ENCODE data around the gene TCN2.

The TCN2 gene

DNA sequence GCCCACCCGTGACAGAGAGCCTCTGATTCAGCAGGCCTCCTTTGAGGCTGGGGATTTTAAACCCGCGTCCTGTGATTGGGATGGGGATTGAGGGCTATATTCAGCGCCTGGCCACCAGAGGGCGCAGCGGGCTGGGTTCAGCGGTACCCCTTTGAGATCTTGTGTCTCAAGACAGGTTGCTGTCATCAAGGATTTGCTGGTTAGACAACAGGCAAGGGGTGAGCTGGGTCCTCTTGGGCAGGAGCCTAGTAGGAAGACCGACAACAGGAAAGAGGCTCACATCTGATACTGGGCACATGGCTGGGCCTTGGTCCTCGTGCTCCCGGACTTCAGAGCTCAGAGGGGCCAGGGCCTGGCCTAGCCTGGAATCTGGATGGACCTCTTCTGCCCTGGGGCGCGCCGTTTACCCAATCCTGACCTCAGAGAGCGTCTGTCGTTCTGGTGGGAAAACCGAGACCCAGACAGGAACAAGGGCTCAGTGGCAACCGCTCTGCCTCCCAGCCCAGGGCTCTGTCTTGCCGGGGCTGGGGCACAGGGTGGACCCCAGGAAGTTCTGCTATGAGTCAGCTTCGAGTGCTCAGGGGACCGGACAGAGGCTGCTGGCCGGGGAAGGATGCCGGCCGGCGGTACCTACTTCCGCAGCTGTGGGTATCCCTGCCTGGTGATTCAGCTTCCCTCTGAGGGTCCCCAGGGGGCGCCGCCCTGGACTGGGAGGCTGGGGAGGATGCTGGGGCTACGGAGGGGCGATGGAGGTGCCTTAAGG lies 27.7 kb downstream of the TCN2 start (continued):
- TF ChIP-seq, protein P1, sequence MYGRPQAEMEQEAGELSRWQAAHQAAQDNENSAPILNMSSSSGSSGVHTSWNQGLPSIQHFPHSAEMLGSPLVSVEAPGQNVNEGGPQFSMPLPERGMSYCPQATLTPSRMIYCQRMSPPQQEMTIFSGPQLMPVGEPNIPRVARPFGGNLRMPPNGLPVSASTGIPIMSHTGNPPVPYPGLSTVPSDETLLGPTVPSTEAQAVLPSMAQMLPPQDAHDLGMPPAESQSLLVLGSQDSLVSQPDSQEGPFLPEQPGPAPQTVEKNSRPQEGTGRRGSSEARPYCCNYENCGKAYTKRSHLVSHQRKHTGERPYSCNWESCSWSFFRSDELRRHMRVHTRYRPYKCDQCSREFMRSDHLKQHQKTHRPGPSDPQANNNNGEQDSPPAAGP (tag by site-specific recombination; IDR thresholded peaks at IDR 0.05): no peak
- no peak for TF ChIP-seq ZNF560 (tag by site-specific recombination; IDR thresholded peaks at IDR 0.05; ENCODE audit: borderline replicate concordance)
- TF ChIP-seq ZNF341 (tag by site-specific recombination; IDR thresholded peaks at IDR 0.05; ENCODE audit: low read depth): no peak
- peak; percentile 77 for TF ChIP-seq ZBTB48 (tag by site-specific recombination; IDR thresholded peaks at IDR 0.05)
- no peak for TF ChIP-seq REPIN1 (tag by site-specific recombination; IDR thresholded peaks at IDR 0.05; ENCODE audit: low read depth)
- TF ChIP-seq MYNN (tag by site-specific recombination; IDR thresholded peaks at IDR 0.05; ENCODE audit: borderline replicate concordance): no peak
- TF ChIP-seq, protein P2, sequence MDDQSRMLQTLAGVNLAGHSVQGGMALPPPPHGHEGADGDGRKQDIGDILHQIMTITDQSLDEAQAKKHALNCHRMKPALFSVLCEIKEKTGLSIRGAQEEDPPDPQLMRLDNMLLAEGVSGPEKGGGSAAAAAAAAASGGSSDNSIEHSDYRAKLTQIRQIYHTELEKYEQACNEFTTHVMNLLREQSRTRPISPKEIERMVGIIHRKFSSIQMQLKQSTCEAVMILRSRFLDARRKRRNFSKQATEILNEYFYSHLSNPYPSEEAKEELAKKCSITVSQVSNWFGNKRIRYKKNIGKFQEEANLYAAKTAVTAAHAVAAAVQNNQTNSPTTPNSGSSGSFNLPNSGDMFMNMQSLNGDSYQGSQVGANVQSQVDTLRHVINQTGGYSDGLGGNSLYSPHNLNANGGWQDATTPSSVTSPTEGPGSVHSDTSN (CRISPR knock-in tag; IDR thresholded peaks at IDR 0.05): no peak
- TF ChIP-seq ZNF426 (tag by site-specific recombination; IDR thresholded peaks at IDR 0.05): no peak
- TF ChIP-seq ZNF211 (tag by site-specific recombination; IDR thresholded peaks at IDR 0.05; ENCODE audit: low read depth): no peak
- no peak; the same call in 1 of the 2 replicates for TF ChIP-seq ZSCAN30 (tag by site-specific recombination; IDR thresholded peaks at IDR 0.05)
- TF ChIP-seq, protein P3, sequence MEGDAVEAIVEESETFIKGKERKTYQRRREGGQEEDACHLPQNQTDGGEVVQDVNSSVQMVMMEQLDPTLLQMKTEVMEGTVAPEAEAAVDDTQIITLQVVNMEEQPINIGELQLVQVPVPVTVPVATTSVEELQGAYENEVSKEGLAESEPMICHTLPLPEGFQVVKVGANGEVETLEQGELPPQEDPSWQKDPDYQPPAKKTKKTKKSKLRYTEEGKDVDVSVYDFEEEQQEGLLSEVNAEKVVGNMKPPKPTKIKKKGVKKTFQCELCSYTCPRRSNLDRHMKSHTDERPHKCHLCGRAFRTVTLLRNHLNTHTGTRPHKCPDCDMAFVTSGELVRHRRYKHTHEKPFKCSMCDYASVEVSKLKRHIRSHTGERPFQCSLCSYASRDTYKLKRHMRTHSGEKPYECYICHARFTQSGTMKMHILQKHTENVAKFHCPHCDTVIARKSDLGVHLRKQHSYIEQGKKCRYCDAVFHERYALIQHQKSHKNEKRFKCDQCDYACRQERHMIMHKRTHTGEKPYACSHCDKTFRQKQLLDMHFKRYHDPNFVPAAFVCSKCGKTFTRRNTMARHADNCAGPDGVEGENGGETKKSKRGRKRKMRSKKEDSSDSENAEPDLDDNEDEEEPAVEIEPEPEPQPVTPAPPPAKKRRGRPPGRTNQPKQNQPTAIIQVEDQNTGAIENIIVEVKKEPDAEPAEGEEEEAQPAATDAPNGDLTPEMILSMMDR (tag by site-specific recombination; IDR thresholded peaks at IDR 0.05): peak; percentile 76
- no peak for TF ChIP-seq ZNF404 (tag by site-specific recombination; IDR thresholded peaks at IDR 0.05)
- TF ChIP-seq ZBTB17 (tag by site-specific recombination; IDR thresholded peaks at IDR 0.05): peak; percentile 87
- peak; percentile 60; the same call in 1 of the 2 replicates for TF ChIP-seq ZNF629 (tag by site-specific recombination; IDR thresholded peaks at IDR 0.05)
- no peak for TF ChIP-seq GFI1B (tag by site-specific recombination; IDR thresholded peaks at IDR 0.05)
- TF ChIP-seq, protein P4, sequence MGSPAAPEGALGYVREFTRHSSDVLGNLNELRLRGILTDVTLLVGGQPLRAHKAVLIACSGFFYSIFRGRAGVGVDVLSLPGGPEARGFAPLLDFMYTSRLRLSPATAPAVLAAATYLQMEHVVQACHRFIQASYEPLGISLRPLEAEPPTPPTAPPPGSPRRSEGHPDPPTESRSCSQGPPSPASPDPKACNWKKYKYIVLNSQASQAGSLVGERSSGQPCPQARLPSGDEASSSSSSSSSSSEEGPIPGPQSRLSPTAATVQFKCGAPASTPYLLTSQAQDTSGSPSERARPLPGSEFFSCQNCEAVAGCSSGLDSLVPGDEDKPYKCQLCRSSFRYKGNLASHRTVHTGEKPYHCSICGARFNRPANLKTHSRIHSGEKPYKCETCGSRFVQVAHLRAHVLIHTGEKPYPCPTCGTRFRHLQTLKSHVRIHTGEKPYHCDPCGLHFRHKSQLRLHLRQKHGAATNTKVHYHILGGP (tag by site-specific recombination; IDR thresholded peaks at IDR 0.05): no peak
- TF ChIP-seq SALL2 (tag by site-specific recombination; IDR thresholded peaks at IDR 0.05; ENCODE audit: borderline replicate concordance): no peak
- TF ChIP-seq, protein P5, sequence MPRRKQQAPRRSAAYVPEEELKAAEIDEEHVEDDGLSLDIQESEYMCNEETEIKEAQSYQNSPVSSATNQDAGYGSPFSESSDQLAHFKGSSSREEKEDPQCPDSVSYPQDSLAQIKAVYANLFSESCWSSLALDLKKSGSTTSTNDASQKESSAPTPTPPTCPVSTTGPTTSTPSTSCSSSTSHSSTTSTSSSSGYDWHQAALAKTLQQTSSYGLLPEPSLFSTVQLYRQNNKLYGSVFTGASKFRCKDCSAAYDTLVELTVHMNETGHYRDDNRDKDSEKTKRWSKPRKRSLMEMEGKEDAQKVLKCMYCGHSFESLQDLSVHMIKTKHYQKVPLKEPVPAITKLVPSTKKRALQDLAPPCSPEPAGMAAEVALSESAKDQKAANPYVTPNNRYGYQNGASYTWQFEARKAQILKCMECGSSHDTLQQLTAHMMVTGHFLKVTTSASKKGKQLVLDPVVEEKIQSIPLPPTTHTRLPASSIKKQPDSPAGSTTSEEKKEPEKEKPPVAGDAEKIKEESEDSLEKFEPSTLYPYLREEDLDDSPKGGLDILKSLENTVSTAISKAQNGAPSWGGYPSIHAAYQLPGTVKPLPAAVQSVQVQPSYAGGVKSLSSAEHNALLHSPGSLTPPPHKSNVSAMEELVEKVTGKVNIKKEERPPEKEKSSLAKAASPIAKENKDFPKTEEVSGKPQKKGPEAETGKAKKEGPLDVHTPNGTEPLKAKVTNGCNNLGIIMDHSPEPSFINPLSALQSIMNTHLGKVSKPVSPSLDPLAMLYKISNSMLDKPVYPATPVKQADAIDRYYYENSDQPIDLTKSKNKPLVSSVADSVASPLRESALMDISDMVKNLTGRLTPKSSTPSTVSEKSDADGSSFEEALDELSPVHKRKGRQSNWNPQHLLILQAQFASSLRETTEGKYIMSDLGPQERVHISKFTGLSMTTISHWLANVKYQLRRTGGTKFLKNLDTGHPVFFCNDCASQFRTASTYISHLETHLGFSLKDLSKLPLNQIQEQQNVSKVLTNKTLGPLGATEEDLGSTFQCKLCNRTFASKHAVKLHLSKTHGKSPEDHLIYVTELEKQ (tag by site-specific recombination; IDR thresholded peaks at IDR 0.05; ENCODE audit: borderline replicate concordance): no peak
- peak; percentile 57; the same call in 1 of the 2 replicates for TF ChIP-seq ZBTB8A (tag by site-specific recombination; IDR thresholded peaks at IDR 0.05)
- no peak for TF ChIP-seq ZNF16 (tag by site-specific recombination; IDR thresholded peaks at IDR 0.05; ENCODE audit: low read depth)
- TF ChIP-seq, protein P6, sequence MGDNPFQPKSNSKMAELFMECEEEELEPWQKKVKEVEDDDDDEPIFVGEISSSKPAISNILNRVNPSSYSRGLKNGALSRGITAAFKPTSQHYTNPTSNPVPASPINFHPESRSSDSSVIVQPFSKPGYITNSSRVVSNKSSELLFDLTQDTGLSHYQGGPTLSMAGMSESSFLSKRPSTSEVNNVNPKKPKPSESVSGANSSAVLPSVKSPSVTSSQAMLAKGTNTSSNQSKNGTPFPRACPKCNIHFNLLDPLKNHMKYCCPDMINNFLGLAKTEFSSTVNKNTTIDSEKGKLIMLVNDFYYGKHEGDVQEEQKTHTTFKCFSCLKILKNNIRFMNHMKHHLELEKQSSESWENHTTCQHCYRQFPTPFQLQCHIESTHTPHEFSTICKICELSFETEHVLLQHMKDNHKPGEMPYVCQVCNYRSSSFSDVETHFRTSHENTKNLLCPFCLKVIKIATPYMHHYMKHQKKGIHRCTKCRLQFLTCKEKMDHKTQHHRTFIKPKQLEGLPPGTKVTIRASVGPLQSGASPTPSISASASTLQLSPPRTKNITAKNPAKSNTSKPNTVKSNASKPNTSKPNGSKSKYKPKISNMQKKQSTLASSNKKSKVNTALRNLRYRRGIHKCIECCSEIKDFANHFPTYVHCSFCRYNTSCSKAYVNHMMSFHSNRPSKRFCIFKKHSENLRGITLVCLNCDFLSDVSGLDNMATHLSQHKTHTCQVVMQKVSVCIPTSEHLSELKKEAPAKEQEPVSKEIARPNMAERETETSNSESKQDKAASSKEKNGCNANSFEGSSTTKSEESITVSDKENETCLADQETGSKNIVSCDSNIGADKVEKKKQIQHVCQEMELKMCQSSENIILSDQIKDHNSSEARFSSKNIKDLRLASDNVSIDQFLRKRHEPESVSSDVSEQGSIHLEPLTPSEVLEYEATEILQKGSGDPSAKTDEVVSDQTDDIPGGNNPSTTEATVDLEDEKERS (tag by site-specific recombination; IDR thresholded peaks at IDR 0.05): no peak
- TF ChIP-seq ZBTB21 (tag by site-specific recombination; IDR thresholded peaks at IDR 0.05): no peak
- no peak for TF ChIP-seq OVOL3 (tag by site-specific recombination; IDR thresholded peaks at IDR 0.05)
- TF ChIP-seq ZNF843 (tag by site-specific recombination; IDR thresholded peaks at IDR 0.05): no peak
- TF ChIP-seq, protein P7, sequence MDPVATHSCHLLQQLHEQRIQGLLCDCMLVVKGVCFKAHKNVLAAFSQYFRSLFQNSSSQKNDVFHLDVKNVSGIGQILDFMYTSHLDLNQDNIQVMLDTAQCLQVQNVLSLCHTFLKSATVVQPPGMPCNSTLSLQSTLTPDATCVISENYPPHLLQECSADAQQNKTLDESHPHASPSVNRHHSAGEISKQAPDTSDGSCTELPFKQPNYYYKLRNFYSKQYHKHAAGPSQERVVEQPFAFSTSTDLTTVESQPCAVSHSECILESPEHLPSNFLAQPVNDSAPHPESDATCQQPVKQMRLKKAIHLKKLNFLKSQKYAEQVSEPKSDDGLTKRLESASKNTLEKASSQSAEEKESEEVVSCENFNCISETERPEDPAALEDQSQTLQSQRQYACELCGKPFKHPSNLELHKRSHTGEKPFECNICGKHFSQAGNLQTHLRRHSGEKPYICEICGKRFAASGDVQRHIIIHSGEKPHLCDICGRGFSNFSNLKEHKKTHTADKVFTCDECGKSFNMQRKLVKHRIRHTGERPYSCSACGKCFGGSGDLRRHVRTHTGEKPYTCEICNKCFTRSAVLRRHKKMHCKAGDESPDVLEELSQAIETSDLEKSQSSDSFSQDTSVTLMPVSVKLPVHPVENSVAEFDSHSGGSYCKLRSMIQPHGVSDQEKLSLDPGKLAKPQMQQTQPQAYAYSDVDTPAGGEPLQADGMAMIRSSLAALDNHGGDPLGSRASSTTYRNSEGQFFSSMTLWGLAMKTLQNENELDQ (tag by site-specific recombination; IDR thresholded peaks at IDR 0.05; ENCODE audit: low read depth): no peak
